Activated T-cell treated with anti-CD3 and anti-CD28 coated beads for 1 hour (primary cell): ENCODE data around the gene IQCH.
"Not testable (repeated sequence)": the region's sequence is repeated elsewhere in the genome, so short reads cannot be mapped to it uniquely, and the experiment has no call there.

Experiments used
- DNase-seq: peaks from one replicate; pipeline ENCODE4 v3.0.0-alpha.2; 2020; ENCODE audit warnings: low read depth

IQCH gene

GRCh38 chr15:67246606-67247005 is 8.0 kb upstream of the IQCH start:
- DNase-seq, result not testable (repeated sequence)

- no peak for DNase-seq
Observed at GRCh38 chr15:67248011-67248505, 6.5 kb upstream of the IQCH start.

- no peak for DNase-seq
Observed at GRCh38 chr15:67249830-67250229, 4.8 kb upstream of the IQCH start.

GRCh38 chr15:67251318-67251717 is 3.3 kb upstream of the IQCH start:
- DNase-seq, result no peak

- DNase-seq, result no peak
Observed at GRCh38 chr15:67253101-67253500, 1.5 kb upstream of the IQCH start.

- DNase-seq, result no peak
Observed at GRCh38 chr15:67253549-67254237, 893 bp upstream of the IQCH start.

GRCh38 chr15:67256051-67256450 is 1.5 kb downstream of the IQCH start:
- no peak for DNase-seq

GRCh38 chr15:67258412-67258811 is 3.8 kb downstream of the IQCH start:
- not testable (repeated sequence) for DNase-seq

GRCh38 chr15:67259379-67259778 is 4.8 kb downstream of the IQCH start:
- no peak for DNase-seq

GRCh38 chr15:67259806-67260205 is 5.2 kb downstream of the IQCH start:
- DNase-seq, result no peak

- DNase-seq, result no peak
Observed at GRCh38 chr15:67266870-67267269, 12.3 kb downstream of the IQCH start.

GRCh38 chr15:67267440-67267839 is 12.9 kb downstream of the IQCH start:
- DNase-seq, result no peak

GRCh38 chr15:67267951-67268941 is 13.7 kb downstream of the IQCH start:
- DNase-seq, result no peak

GRCh38 chr15:67274236-67274635 is 19.6 kb downstream of the IQCH start:
- no peak for DNase-seq

GRCh38 chr15:67276666-67277065 is 22.1 kb downstream of the IQCH start:
- DNase-seq, result no peak

- no peak for DNase-seq
Observed at GRCh38 chr15:67280217-67280616, 25.6 kb downstream of the IQCH start.

- DNase-seq, result no peak
Observed at GRCh38 chr15:67281714-67282113, 27.1 kb downstream of the IQCH start.

GRCh38 chr15:67285625-67286024 is 31.0 kb downstream of the IQCH start:
- DNase-seq, result not testable (repeated sequence)

GRCh38 chr15:67286400-67286799 is 31.8 kb downstream of the IQCH start:
- DNase-seq, result not testable (repeated sequence)

GRCh38 chr15:67290319-67290718 is 35.7 kb downstream of the IQCH start:
- no peak for DNase-seq

- DNase-seq, result no peak
Observed at GRCh38 chr15:67296188-67296587, 41.6 kb downstream of the IQCH start.

- DNase-seq, result no peak
Observed at GRCh38 chr15:67296684-67297083, 42.1 kb downstream of the IQCH start.
